ENCODE measurements around the gene HSPBP1. TPM values are rescaled to one million over a fixed set of nuclear protein-coding genes. Genes with fewer than 3 reads are reported as not detected.
A peak's percentile ranks its signal among the peaks of the same experiment; 100 is the strongest.

Gene HSPBP1
- total RNA-seq, 1 experiment from 2014 or later, result 83.4 TPM

DNA sequence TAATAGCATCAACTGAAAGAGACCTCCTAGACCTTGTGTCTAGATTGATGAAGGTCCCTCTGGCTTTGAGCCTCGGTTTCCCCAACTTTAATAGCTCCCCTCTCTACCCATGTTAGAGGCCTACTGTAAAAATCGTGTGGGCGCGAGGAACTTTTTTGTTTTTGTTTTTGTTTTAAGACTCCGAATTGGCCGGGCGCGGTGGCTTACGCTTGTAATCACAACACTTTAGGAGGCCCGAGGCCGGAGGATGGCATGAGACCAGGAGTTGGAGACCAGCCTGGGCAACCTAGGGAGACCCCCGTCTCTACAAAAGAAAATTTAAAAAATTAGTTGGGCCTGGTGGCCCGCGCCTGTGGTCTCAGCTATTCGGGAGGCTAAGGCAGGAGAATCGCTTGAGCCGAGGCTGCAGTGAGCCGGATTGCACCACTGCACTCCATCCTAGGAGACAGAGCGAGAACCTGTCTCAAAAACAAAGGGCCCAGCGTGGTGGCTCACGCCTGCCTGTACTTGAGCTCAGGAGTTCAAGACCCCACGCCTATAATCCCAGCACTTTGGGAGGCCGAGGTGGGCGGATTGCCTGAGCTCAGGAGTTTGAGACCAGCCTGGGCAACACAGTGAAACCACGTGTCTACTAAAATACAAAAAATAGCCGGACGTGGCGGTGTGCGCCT is 20.2 kb downstream of the HSPBP1 start:
- peaks cover 23% of the 10 kb centered on the region for H3K4me1 ChIP-seq (ENCODE audit: insufficient read depth, low read length, poor library complexity, severe bottlenecking)
- POLR2A ChIA-PET (ENCODE audit: low non-redundant PET), result no interaction called here
- TF ChIP-seq EZH2 (IDR thresholded peaks at IDR 0.05; ENCODE audit: borderline replicate concordance, low read depth, low read length, poor library complexity, severe bottlenecking), result no peak
- TF ChIP-seq, protein P1, sequence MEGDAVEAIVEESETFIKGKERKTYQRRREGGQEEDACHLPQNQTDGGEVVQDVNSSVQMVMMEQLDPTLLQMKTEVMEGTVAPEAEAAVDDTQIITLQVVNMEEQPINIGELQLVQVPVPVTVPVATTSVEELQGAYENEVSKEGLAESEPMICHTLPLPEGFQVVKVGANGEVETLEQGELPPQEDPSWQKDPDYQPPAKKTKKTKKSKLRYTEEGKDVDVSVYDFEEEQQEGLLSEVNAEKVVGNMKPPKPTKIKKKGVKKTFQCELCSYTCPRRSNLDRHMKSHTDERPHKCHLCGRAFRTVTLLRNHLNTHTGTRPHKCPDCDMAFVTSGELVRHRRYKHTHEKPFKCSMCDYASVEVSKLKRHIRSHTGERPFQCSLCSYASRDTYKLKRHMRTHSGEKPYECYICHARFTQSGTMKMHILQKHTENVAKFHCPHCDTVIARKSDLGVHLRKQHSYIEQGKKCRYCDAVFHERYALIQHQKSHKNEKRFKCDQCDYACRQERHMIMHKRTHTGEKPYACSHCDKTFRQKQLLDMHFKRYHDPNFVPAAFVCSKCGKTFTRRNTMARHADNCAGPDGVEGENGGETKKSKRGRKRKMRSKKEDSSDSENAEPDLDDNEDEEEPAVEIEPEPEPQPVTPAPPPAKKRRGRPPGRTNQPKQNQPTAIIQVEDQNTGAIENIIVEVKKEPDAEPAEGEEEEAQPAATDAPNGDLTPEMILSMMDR (conservative IDR thresholded peaks at IDR 0.05; ENCODE audit: low read depth, low read length), result no peak
- CTCF ChIA-PET, result interaction anchor here (1.3 kb wide), 1 partner anchor 119 kb away, joined by 3 read pairs; no protein-coding TSS in a partner anchor
- no peaks in the 10 kb centered on the region for H3K27me3 ChIP-seq (replicated peaks; ENCODE audit: insufficient read depth, low read depth, low read length, poor library complexity)
- BruUV-seq (replicated peaks), result TSS peak; percentile 99
- H3K9me3 ChIP-seq (ENCODE audit: low read depth, low read length, poor library complexity, severe bottlenecking), result no peaks in the 10 kb centered on the region
- DNase-seq (ENCODE audit: low spot score), result no peak
- intact Hi-C loops (cut with micrococcal nuclease; ENCODE audit: unreplicated experiment), result loop anchor here (1.0 kb wide), 1 partner anchor 43 kb away; no protein-coding TSS in a partner anchor
- peaks cover 3% of the 10 kb centered on the region for H3K36me3 ChIP-seq (ENCODE audit: insufficient read depth, low read length, poor library complexity, severe bottlenecking)
- peak overlapping the region; percentile 98 for H3K4me3 ChIP-seq (ENCODE audit: low read depth, low read length, poor library complexity, severe bottlenecking)
- peak overlapping the region; percentile 96 for H3K27ac ChIP-seq (ENCODE audit: low read depth, low read length, poor library complexity, severe bottlenecking)

DNA sequence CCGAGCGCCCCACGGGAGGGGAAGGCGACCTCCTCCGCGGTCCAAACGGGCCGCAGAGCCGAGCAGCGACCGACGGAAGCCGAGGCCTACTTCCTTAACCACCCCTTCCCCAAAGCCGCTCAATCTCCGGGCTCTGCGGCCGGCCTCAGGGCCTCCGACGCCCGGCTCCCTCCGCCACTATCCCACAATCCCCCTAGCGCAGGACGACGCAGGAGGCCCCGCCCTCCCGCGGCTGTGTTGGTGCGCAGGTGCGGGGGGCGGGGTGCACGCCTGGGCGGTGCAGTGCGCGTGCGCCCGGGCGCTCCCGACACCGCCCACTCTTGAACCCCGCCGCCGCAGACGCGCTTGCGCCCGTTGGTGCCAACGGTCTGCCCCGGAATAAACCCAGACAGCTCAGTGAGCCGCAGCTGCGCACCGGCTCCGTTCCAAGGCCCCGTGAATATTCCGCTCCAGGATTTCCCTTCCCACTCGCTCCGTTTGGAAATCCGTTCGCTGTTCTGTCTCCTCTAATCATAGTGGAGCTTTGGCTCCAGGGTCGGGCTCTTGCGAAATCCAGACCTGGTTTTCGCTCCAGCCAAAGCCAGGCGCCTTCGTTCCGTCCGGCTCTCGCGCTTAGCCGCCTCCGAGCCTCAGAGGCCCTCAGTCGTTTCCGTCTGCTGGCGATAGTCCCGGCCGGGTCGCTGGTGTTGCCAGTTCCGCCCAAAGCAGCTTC is 20.9 kb downstream of the HSPBP1 start, which contains the start of gene PPP6R1:
Gene PPP6R1 (minus strand): TSS at position 190 of the 712 bp plus-strand sequence. CDS start 11,914 bp downstream, outside the sequence.
- peak; percentile 99 for DNase-seq (ENCODE audit: low spot score)
- peaks cover 4% of the 10 kb centered on the region for H3K36me3 ChIP-seq (ENCODE audit: insufficient read depth, low read length, poor library complexity, severe bottlenecking)
- peak within 1 kb of the TSS; percentile 96 for H3K27ac ChIP-seq (ENCODE audit: low read depth, low read length, poor library complexity, severe bottlenecking)
- TF ChIP-seq EZH2 (IDR thresholded peaks at IDR 0.05; ENCODE audit: borderline replicate concordance, low read depth, low read length, poor library complexity, severe bottlenecking), result no peak
- TF ChIP-seq, protein P1 (conservative IDR thresholded peaks at IDR 0.05; ENCODE audit: low read depth, low read length), result no peak
- H3K4me3 ChIP-seq (ENCODE audit: low read depth, low read length, poor library complexity, severe bottlenecking), result peak within 1 kb of the TSS; percentile 98
- H3K9me3 ChIP-seq (ENCODE audit: low read depth, low read length, poor library complexity, severe bottlenecking), result no peaks in the 10 kb centered on the region
- POLR2A ChIA-PET (ENCODE audit: low non-redundant PET), result interaction anchor here (0.7 kb wide), 1 partner anchor 149 kb away, joined by 3 read pairs; the partner anchor contains the start of gene UBE2S
- peaks cover 23% of the 10 kb centered on the region for H3K4me1 ChIP-seq (ENCODE audit: insufficient read depth, low read length, poor library complexity, severe bottlenecking)
- CTCF ChIA-PET, result interaction anchor here (1.3 kb wide), 1 partner anchor 118 kb away, joined by 3 read pairs; no protein-coding TSS in a partner anchor
- BruUV-seq (replicated peaks), result no TSS peak
- intact Hi-C loops (cut with micrococcal nuclease; ENCODE audit: unreplicated experiment), result loop anchor here (1.0 kb wide), 1 partner anchor 43 kb away; no protein-coding TSS in a partner anchor
- H3K27me3 ChIP-seq (replicated peaks; ENCODE audit: insufficient read depth, low read depth, low read length, poor library complexity), result no peaks in the 10 kb centered on the region

GRCh38 chr19:55258476-55258827 is 21.5 kb downstream of the HSPBP1 start:
- intact Hi-C loops (cut with micrococcal nuclease; ENCODE audit: unreplicated experiment), result no loop called here
- Histone ChIP-seq H3K4me1 (ENCODE audit: insufficient read depth, low read length, poor library complexity, severe bottlenecking) (peaks cover 23% of the 10 kb centered on the region), H3K27me3 (replicated peaks; ENCODE audit: insufficient read depth, low read depth, low read length, poor library complexity) (no peaks in the 10 kb centered on the region), H3K27ac (ENCODE audit: low read depth, low read length, poor library complexity, severe bottlenecking) (peak overlapping the region; percentile 93), H3K9me3 (ENCODE audit: low read depth, low read length, poor library complexity, severe bottlenecking) (no peaks in the 10 kb centered on the region), H3K4me3 (ENCODE audit: low read depth, low read length, poor library complexity, severe bottlenecking) (peak overlapping the region; percentile 98), H3K36me3 (ENCODE audit: insufficient read depth, low read length, poor library complexity, severe bottlenecking) (peaks cover 7% of the 10 kb centered on the region)
- TF ChIP-seq, protein P1 (conservative IDR thresholded peaks at IDR 0.05; ENCODE audit: low read depth, low read length), result no peak
- ChIA-PET POLR2A (ENCODE audit: low non-redundant PET) (interaction anchor here (0.7 kb wide), 1 partner anchor 149 kb away, joined by 3 read pairs; the partner anchor contains the start of gene UBE2S), CTCF (no interaction called here)
- no peak for DNase-seq (ENCODE audit: low spot score)
- no TSS peak for BruUV-seq (replicated peaks)

Measured in A673 (cell line).